Hair follicular keratinocyte (primary cell): ENCODE results near the gene PRSS23. TPM values are rescaled to one million over a fixed set of nuclear protein-coding genes. Genes with fewer than 3 reads are reported as not detected.

Source experiments
- total RNA-seq: library from RNA; depleted of rRNA; stranded (reverse); fragments of >200 nt; gene quantifications from 2 replicates; pipeline ENCODE4 v1.2.3, GENCODE V29; 2015

PRSS23 gene, protein sequence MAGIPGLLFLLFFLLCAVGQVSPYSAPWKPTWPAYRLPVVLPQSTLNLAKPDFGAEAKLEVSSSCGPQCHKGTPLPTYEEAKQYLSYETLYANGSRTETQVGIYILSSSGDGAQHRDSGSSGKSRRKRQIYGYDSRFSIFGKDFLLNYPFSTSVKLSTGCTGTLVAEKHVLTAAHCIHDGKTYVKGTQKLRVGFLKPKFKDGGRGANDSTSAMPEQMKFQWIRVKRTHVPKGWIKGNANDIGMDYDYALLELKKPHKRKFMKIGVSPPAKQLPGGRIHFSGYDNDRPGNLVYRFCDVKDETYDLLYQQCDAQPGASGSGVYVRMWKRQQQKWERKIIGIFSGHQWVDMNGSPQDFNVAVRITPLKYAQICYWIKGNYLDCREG
- 34.8 and 65.4 TPM in 2 replicates for total RNA-seq

DNA sequence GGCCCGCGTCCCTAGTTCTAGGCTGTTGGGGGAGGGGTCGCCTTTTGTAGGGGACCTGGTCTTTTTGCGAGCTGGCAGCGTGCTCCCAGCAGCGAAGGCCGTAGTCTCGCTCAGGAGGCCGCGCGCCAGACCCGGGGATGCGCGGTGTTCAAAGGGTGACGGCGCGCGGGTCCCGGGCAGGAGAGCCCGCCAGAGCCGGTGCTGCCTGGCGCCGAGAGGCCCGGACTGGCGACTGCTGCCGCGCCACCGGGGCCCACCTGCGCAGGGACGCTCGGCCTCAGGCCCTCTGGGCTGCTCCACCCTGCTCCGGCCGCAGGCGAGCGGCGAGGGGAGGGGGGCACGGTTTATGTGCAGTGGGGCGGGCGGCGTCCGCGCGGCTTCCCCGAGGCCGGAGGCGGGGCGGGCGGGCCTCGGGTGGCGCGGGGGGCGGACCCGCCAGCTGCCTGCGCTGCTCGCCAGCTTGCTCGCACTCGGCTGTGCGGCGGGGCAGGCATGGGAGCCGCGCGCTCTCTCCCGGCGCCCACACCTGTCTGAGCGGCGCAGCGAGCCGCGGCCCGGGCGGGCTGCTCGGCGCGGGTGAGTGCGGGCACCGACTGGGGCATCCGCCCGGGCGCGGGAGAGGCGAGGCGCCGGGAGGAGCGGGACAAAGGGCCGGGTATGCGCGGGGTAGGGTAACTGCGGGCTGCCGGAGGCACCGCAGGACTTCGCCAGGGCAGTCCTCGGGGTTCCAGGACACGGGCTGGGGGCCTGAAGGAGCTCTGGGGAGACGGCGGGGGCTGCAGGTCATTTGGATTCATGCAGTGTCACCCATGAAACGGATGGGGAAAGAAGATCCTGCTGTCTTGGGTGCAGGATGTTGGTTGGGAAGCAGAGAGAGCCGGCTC, at the start of gene PRSS23:
TSS of gene PRSS23 (plus strand) at position 467 of the 884 bp plus-strand sequence. CDS start 7,102 bp downstream, outside the sequence.

Other genes with a start within 250 kb of the PRSS23 start
- 3.0 and 5.7 TPM in 2 replicates for gene ME3, start 127.9 kb upstream of the PRSS23 start, total RNA-seq
- gene FZD4, start 154.9 kb downstream of the PRSS23 start, total RNA-seq = 0.76 and 0.78 TPM in 2 replicates
- gene TMEM135, start 237.4 kb downstream of the PRSS23 start, total RNA-seq = 12.9 and 13.5 TPM in 2 replicates